Measurements from ENCODE around the gene FAM221B.

GRCh38 chr9:35811381-35812024 is 17.0 kb downstream of the FAM221B start:
- TF ChIP-seq CTCF (IDR thresholded peaks at IDR 0.05; ENCODE audit: low read length) (no peak), EZH2phosphoT487 (IDR thresholded peaks at IDR 0.05; ENCODE audit: low read length) (no peak)

Measured in MM.1S (cell line).